HG03039 (cell line): ENCODE data around the gene AFG1L.

Source experiments
- ATAC-seq: cut with Tn5 transposase; IDR thresholded peaks from one replicate; pipeline ENCODE4 v1.9.1; 2021; ENCODE audit warnings: mild to moderate bottlenecking, moderate library complexity; ENCODE audit not compliant: unreplicated experiment

Gene AFG1L

DNA sequence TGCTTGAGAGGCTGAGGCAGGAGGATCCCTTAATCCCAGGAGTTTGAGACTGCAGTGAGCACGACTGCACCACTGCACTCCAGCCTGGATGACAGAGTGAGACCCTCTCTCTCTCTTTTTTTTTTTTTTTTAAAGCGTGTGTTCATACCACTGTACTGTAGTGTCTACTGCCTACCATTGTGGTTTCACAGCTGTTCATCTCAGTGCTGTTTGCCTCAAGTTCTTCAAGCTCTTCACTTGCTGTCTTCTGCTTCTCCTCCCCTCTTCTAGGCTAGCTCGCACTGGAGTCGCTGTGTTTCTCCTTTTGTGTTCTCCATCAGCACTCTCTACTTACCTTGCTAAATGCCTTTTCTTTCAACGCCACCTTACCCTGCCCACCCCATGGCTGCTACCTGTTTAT is 273.2 kb downstream of the AFG1L start:
- no peak for ATAC-seq

DNA sequence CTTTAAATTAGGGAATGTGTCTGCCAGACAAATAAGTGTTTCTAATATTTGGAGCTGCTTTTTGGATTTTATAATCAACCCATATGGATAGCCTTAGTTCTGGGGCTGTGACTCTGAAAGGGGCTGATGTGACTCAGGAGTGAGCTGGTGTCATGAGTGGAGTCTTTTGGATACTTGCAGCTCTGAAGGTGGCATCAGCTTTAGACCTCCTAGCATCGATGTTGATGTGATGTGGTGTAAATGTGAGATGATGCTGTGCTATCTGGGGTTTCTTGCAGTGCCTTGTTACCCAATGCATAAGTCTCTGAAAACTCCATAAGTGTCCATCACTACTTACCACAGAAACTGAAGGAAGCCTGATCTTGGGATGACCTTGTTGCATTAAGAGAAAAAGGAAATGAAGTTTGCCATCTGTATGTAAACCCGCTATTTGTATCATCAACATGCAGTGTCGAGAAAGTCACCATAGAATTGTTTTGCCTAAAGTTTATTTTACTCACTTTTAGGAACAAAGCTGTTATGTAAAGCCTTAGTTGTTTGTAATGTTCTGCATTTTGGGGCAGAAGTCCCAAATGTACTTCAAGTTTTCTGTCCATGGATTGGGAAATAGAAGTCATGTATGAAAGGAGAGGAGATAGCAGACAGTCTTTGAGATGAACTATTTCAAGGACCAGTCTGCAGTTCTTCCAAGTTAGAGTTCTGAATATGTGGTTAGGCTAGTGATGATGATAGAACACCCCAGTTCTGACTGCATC is 273.9 kb downstream of the AFG1L start:
- ATAC-seq: no peak

DNA sequence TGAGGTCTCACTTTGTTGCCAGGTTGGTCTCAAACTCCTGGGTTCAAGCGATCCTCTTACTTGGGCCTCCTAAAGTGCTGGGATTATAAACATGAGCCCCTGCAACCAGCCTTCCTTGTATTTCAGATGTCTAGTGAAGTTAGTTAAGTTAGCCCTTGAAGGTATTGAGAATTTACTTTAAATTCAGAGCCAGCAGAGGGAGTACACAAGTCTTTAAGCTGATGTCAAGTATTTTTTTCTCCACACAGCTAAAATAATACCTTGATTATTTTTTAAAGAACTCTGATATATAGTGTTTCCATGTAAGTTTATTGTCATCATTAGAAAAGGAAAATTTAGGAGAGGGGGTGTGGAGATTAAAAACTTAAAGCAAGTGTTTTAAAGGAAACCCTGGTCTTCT is 275.7 kb downstream of the AFG1L start:
- ATAC-seq: no peak

DNA sequence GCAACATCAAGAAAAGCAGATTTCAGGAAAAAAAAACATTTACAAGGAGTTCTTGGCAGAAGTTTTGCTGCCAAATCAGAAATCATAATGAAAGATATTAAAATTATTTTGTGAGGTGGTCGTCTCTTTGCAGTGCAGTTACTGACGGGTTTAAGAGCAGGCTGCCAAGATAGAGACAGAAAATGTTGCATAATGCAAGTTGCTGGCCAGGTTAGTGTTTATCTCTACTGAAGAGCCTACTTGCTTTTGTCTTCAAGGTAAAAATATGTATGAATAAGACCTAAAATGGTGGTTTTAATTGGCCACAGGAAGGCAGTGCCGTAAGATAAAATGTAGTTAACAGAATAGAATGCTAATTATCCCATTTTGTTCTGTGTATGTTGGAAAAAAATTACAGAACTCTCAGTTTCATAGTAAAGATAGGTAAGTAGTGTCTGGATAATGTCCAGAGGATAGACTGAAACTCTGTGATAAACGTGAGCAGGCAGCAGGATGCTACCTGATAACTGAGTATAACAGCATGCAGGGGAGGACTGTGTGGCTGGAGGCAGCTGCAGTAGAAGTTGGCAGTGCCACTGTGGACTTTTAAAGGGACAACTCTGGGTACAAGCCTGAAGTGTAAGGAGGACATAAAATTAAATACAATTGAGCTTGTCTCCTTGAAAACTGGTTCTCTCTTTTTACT is 279.7 kb downstream of the AFG1L start:
- ATAC-seq: no peak
